GM12872 (cell line): ENCODE measurements around the gene ACE.

ENCODE experiments used
- CTCF ChIP-seq: IDR thresholded peaks from 3 replicates; pipeline ENCODE4 v1.5.1; 2011; ENCODE audit warnings: low read depth, mild to moderate bottlenecking, low read length, moderate library complexity; ENCODE audit not compliant: insufficient read depth

The ACE gene

GRCh38 chr17:63544467-63545301 is 67.8 kb downstream of the ACE start:
- no peak for TF ChIP-seq CTCF

GRCh38 chr17:63546308-63547082 is 69.6 kb downstream of the ACE start:
- TF ChIP-seq CTCF, result no peak

GRCh38 chr17:63547083-63547523 is 70.2 kb downstream of the ACE start:
- no peak for TF ChIP-seq CTCF
